Epithelial cell of prostate (primary cell): ENCODE data around the gene EFCAB14.
A peak's percentile ranks its signal among the peaks of the same experiment; 100 is the strongest.
"Not testable (repeated sequence)": the region's sequence is repeated elsewhere in the genome, so short reads cannot be mapped to it uniquely, and the experiment has no call there.

ENCODE experiments used
- DNase-seq: peaks from one replicate; pipeline ENCODE4 v3.0.0-alpha.2; 2011; ENCODE audit warnings: low read depth, low spot score
- H3K27ac ChIP-seq: fragments of 450-650 bp; 2 replicates; pipeline ENCODE4 v1.5.1; 2017; ENCODE audit warnings: mild to moderate bottlenecking

EFCAB14 gene

DNA sequence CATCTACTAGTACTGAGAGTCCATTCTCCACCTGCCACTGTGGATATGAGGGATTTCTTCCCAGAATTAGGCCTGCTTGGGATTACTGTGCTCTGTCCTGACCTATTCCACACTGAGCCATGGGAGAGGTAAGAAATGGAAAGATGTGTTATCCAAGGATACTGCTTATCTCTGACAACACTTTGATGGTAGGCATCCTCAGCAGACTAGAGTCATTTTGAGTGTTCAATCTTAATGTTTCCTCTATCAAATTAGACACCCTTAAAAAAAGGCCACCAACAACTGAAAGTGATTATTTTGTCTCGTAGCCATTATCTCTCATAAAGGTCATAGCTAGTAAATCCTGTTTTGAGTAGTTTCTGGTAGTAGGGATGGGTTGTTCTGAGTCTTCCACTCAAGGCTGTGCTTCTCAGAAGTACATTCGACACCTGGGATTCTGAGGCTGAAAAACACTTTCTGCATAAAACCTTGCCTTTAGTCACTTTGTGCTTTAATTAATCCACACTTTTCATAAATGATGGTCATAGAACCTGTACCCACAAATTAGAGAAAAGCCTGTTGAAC is 59.5 kb downstream of the EFCAB14 start:
- H3K27ac ChIP-seq, result no peak overlapping the region
- DNase-seq, result no peak

DNA sequence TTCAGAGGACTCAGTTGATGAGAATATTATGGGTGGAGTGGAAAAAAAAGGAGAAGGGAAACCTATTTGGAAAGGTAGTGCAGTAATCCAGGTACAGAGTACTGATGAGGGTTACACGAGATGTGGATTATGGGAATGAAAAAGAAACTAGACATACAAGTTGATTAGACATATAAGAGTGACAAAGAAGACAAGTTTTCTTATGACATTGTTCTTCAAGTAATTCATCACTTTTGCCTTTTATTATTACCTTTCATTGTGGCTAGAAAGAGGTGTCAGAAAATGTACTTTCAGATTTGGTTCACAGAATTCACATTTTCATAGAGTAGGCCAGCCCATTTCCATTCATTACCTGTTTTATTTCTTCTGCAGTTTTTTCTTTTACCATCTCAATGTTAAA is 61.1 kb downstream of the EFCAB14 start:
- no peak overlapping the region for H3K27ac ChIP-seq
- DNase-seq, result no peak

DNA sequence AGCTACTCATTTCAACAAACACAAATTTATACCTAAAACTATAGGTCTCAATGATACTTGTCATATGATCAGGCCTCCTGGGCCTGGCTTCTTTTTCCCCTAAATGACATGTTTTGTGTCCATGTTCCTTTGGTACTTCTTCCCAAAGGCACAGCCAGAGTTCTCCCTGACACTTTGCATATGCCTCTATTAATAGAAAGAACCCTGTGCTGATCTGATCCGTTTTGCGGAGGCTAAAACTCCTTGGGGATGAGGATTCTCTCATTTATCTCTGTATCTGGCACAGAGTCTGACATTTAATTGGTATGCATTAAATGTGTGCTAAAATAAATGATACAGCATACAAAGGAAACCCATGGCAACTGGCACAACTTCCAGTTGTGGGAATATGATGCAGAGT is 62.3 kb downstream of the EFCAB14 start:
- no peak for DNase-seq
- H3K27ac ChIP-seq, result no peak overlapping the region

DNA sequence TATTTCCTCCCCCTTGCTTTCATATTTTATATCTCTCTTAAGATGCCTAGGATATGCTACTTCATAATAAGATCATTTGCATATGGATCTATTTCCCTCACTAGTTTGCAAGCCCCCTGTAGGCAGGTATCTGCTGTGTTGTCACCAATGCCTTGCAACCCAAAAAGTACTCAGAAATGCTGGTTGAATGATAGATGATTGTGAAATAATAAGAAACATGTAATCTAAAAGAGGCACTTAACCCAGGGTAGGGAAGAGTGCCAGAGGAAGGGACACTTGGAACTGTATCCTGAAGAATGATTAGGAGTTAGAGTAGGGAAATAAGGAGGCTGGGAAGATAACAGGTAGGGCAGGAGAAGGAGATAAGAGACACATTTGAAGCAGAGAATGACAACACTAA is 63.1 kb downstream of the EFCAB14 start:
- H3K27ac ChIP-seq, result no peak overlapping the region
- DNase-seq, result no peak

DNA sequence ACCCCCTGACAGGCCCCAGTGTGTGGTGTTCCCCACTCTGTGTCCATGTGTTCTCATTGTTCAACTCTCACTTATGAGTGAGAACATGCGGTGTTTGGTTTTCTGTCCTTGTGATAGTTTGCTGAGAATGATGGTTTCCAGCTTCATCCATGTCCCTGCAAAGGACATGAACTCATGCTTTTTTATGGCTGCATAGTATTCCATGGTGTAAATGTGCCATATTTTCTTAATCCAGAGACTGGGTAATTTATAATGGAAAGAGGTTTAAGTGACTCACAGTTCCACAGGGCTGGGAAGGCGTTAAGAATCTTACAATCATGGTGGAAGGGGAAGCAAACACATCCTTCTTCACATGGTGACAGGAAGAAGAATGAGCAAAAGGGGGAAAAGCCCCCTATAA is 64.2 kb downstream of the EFCAB14 start:
- DNase-seq, result not testable (repeated sequence)

DNA sequence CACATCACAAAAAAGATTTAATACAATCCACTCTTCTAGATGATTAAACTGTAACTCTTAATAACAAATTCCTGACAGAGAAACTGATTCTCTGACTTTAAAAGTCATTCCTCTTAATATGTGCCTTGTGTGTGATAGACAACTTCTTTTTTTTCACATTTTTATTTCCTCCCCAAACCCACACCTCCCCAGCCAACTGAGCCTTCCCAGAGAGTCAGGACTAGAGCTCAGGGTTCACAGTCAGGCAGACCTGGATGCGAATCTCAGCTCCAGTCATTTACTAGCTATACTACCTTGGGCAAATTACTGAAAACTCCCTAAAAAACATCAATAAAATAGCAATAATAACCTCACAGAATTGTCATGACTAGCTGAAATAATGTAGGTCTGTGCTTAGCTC is 64.9 kb downstream of the EFCAB14 start:
- no peak overlapping the region for H3K27ac ChIP-seq
- DNase-seq, result no peak

More for the DNA sequence above, 64.2 kb downstream of the EFCAB14 start:
- H3K27ac ChIP-seq, result not testable (repeated sequence)

DNA sequence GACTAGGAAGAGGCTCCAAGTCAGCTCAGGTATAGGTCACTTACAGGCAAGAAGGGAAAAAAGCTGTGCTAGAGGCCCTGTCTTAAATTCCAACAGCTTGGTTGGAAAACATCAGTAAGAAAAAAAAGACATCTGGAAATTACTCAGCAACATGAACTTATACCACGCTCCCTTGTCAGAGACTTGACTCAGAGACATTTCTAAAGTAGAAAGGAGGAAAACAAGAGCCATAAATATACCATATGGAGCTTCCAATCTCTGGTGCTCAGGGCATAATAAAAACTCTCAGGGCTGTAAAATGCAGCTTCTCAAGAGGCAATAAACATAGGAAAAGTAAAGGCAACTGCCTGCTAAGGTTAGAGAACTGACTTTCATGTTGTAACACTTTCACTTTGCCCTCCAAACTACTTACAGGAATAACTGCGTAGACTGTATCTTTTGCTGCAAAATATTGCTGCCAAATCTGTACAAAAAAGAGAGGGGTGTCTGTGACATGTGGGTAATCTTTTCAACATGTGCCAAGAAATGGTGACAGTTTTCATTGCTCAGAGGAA is 65.4 kb downstream of the EFCAB14 start:
- no peak overlapping the region for H3K27ac ChIP-seq
- no peak for DNase-seq

DNA sequence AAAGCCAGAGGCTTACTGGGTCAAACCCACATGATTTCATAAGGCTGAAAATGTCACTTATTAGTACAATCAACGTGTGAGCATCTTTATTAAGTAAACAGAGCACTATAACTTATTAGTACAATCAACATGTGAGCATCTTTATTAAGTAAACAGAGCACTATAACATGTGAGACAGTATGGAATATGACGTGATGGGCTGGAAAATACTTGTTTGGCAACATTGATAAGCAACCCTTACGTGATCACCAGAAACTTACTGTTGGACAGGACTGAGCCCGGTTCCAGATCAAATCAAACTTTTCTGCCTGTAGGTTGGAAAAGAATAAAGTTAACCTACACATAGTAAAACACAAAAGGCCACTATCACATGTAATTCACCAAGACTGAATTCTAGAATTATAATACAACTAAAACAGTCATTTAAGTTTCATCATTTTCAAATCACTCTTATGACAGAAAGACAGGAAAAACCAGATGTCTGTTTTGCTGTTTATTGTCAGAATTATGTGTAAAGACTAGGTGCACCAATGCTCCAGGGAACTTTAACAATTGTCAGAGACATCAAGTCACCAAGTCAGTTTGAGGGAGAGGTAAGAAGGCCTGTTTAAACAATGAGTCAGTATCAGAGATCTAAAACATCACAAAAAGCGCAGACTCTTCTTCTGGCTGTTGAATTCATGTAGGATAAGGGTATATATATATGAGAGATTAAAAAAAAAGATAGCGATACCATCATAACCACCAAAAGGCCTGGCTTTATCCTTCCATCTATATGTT is 66.4 kb downstream of the EFCAB14 start:
- DNase-seq, result no peak
- H3K27ac ChIP-seq, result no peak overlapping the region

DNA sequence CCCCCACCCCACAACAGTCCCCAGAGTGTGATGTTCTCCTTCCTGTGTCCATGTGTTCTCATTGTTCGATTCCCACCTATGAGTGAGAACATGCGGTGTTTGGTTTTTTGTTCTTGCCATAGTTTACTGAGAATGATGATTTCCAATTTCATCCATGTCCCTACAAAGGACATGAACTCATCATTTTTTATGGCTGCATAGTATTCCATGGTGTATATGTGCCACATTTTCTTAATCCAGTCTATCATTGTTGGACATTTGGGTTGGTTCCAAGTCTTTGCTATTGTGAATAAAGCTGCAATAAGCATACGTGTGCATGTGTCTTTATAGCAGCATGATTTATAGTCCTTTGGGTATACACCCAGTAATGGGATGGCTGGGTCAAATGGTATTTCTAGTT is 67.8 kb downstream of the EFCAB14 start:
- not testable (repeated sequence) for DNase-seq, H3K27ac ChIP-seq

DNA sequence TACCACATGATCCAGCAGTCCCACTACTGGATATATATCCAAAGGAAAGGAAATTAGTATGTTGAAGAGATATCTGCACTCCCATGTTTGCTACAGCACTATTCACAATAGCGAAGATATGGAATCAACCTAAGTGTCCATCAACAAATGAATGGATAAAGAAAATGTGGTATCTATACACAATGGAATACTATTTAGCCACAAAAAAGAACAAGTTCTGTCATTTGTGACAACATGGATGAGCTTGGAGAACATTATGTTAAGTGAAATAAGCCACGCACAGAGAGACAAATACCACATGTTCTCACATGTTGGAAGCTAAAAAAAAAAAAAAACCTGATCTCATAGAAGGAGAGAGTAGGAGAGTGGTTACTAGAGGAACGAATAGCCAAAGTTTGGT is 68.4 kb downstream of the EFCAB14 start:
- DNase-seq, result no peak
- no peak overlapping the region for H3K27ac ChIP-seq

DNA sequence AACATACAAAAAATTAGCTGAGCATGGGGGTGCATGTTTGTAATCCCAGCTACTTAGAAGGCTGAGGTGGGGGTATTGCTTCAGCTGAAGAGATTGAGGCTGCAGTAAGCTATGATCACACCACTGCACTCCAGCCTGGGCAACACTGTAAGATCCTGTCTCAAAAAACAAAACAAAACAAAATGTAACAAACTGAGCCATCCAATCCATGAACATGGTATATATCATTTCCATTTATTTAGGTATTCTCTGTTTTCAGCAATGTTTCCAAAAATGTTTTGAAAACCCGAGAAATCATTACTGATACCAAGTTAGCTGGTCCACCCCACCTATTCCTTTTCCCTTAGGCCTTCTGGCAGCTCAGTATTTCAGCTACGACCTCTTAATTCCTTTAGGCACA is 69.2 kb downstream of the EFCAB14 start:
- DNase-seq, result no peak
- H3K27ac ChIP-seq, result no peak overlapping the region

DNA sequence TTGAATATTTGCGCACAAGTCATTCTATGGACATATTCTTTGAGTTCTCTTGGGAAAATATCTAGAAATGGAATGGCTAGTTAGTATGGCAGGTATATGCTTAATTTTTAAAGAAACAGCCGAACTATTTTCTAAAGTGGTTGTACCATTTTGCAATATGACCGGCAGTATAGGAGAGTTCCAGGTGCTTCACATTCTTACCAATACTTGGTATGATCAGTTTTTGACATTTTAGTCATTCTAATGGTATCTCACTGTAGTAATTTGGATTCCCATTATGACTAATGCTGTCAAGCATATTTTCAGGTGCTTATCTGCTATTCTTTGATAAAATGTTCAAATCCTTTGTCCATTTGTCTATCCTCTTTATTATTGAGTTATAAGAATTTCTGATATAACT is 71.3 kb downstream of the EFCAB14 start:
- DNase-seq, result no peak
- no peak overlapping the region for H3K27ac ChIP-seq

DNA sequence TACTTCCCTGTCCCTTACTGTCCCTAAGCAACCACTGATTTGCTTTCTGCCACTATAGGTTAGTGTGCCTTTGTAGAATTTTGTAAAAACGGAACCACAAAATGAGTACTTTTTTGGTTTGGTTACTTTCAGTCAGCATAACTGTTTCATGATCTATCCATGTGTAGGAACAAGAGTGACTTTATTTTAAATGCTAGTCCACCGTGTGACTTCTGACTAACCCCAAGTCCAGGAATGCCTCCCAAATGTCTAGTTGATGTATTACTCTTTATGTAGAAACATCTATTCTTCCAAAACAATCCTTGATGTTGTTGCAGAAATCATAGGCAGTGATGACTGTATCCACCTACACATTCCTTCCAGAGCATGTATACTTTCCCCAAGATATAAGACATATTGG is 72.1 kb downstream of the EFCAB14 start:
- H3K27ac ChIP-seq, result no peak overlapping the region
- DNase-seq, result no peak

DNA sequence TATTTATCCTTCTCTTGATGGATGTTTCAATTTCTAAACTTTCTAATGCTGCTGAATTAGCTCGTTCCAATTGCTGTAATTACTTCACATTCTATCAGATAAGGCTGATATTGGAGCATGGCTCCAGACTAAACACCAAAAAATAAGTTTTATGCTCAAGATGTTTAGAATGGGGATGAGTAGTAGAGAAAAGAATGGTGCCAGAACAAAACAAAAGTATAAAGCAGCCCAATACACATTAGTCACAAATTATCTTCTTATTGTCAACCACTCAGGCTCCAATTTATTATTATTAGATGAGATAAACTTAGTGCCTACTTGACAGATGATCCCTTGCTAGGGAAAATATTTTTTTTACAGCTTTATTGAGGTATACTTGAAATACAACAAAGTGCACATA is 72.6 kb downstream of the EFCAB14 start:
- H3K27ac ChIP-seq, result no peak overlapping the region
- DNase-seq, result no peak

DNA sequence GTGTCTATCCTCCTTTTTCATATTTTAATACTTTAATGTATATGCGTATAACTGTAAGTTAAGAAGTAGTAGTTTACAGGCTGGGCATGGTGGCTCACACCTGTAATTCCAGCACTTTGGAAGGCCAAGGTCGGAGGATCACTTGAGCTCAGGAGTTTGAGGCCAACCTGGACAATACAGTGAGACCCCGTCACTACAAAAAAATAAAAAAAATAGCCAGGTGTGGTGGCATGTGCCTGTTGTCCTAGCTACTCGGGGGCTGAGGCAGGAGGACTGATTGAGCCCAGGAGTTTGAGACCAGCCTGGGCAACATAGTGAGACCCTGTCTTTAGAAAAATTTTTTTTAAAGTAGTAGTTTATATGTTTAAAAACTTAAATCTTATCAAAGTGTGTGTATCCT is 73.1 kb downstream of the EFCAB14 start:
- H3K27ac ChIP-seq, result no peak overlapping the region
- no peak for DNase-seq

DNA sequence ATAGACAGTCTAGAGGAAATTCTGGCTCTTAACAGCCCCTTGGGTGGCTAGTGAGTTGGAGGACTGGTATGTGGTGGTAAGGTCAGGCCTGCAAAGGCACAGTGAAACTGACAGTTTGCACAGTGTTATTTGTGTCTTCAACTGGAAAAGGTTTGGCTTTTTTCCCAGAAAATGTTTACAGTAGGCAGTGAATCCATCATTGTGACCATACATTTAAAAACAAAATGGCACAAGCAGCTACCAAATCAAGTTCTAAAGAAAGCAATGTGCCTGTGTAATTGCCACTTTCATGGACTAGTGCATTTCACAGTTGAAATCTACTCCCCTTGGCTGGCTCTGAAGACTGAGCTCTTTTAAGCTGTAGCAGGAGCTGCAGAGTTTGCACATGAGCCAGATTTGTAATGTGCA is 75.5 kb downstream of the EFCAB14 start:
- peak overlapping the region; percentile 2 for H3K27ac ChIP-seq
- peak; percentile 57 for DNase-seq

DNA sequence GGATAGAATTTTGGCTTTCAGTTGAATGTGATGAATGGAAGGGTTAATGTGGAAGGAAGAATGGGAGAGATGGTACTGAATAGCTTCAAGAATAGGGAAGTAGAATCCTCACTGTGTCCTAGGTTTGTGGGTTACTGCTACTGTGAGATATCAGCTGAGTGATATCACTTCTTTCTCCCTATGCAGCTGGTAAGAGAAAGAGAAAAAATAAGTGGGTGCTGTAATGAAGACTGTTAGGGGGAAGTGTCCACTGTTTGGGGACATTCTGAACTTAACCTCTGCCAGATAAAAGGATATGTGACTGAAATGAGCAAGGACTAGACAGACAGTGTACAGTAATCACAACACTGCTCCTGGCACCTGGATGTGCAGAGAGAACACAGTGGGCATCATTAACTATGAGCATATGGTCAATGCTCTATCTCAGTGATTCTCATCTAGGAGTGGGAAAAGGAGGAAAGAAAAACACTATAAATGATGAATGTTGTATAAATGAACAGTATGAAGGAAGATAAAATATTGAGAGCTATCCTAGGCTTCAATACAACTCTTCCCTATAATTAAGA is 76.7 kb downstream of the EFCAB14 start:
- DNase-seq, result no peak
- H3K27ac ChIP-seq, result no peak overlapping the region

DNA sequence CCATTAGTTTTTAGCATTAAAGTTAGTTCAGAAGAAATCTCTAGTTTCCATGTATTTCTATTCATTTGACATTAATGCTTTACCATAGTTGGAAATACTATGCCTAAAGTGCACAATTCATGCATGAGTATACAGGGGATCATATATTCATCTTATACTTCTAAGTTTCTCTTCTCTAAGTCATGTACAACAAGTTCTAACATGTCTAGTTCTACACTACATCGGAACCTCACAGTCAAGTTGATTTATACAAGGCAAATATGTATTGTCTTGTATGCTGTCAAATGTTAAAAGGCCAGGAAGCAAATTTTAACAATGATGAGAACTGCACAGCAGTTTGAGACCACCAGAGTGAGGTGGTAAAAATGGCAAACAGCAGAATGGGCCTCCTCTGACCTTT is 79.4 kb downstream of the EFCAB14 start:
- peak overlapping the region; percentile 12 for H3K27ac ChIP-seq
- DNase-seq, result no peak

DNA sequence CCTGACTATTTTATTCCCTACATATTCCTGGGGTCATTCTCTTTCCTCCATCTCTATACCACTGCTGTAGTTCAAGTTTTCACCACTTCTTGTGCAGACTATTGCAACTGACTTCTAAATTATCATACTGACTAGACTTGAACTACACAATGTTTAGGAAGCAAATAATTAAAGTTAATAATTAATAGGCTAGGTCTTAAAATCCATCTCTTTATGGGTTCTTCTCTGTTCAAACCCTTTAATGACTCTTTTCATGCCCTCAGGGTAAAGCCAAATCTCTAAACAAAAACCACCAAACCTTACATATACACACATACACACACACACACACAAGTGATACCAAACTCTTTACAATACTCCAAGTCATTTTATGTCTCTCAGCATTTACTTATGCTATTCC is 80.0 kb downstream of the EFCAB14 start:
- no peak overlapping the region for H3K27ac ChIP-seq
- no peak for DNase-seq

DNA sequence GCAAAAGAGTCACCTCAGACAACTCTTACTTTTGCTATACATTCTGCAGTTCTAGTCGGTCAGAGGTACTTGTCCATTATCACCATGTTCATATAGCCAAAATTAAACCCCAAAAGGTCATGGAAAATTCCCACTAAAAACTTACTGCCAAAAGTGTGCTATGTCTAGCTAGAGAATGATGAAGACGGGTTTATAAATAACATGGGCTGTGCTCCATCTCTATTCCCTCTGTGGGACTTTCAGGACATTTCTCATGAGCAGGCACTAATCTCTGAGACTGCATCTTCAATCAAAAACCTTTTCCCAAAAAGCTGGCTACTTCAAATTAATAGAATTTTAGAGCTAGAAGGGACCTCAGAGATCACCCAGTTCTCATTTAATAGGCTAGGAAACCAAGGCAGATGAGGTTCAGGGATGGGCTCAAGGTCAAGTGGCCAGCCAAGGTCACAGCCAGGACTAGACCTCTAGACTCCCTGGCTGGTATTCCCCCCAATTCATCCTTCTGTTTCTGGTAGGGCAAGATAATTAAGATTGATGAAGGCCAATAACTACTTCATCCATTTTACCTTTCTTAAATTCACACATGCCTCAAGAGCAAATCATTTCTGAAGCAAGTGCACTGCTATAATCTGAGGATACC is 81.3 kb downstream of the EFCAB14 start:
- no peak overlapping the region for H3K27ac ChIP-seq
- no peak for DNase-seq

DNA sequence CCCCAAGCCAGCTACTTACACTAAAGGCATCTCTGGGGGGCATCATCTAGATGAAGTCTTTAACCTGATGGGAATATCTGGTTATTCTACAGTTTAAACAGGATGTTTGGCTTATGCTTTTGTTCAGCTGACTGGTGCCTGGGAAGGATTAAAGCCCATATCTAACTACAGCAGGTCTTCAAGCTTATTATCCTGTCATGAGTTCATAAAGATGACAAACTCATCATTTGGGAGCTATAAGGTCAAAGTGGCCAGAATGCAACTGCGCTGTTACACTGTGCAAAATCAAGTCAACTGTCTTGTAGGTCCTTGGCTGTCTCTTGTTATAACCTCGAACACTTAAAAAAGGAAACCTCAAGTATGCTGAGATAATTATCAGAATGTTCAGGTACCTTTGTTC is 83.7 kb downstream of the EFCAB14 start:
- H3K27ac ChIP-seq, result no peak overlapping the region
- no peak for DNase-seq
